GM18861 (cell line): Measurements from ENCODE around the gene ARHGEF19.
A peak's percentile ranks its signal among the peaks of the same experiment; 100 is the strongest.
"Not testable (repeated sequence)": the region's sequence is repeated elsewhere in the genome, so short reads cannot be mapped to it uniquely, and the experiment has no call there.

ENCODE experiments used
- ATAC-seq: cut with Tn5 transposase; IDR thresholded peaks from one replicate; pipeline ENCODE4 v1.9.1; 2021; ENCODE audit not compliant: unreplicated experiment

The ARHGEF19 gene

GRCh38 chr1:16222716-16223115 lies 10.3 kb upstream of the ARHGEF19 start:
- ATAC-seq, result not testable (repeated sequence)

- no peak for ATAC-seq
Measured at GRCh38 chr1:16221499-16221898, 9.0 kb upstream of the ARHGEF19 start.

- no peak for ATAC-seq
Measured at GRCh38 chr1:16219968-16220500, 7.6 kb upstream of the ARHGEF19 start.

GRCh38 chr1:16218674-16219071 lies 6.2 kb upstream of the ARHGEF19 start:
- ATAC-seq, result no peak

GRCh38 chr1:16218014-16218673 lies 5.7 kb upstream of the ARHGEF19 start:
- no peak for ATAC-seq

- peak; percentile 86 for ATAC-seq
Measured at GRCh38 chr1:16217061-16217785, 4.8 kb upstream of the ARHGEF19 start.

GRCh38 chr1:16215882-16216753 lies 3.7 kb upstream of the ARHGEF19 start:
- ATAC-seq, result no peak

- not testable (repeated sequence) for ATAC-seq
Measured at GRCh38 chr1:16215240-16215639, 2.8 kb upstream of the ARHGEF19 start.

GRCh38 chr1:16213544-16213943 lies 1.1 kb upstream of the ARHGEF19 start:
- not testable (repeated sequence) for ATAC-seq

GRCh38 chr1:16213013-16213412 lies 561 bp upstream of the ARHGEF19 start:
- no peak for ATAC-seq

- ATAC-seq, result no peak
Measured at GRCh38 chr1:16211824-16212223, 628 bp downstream of the ARHGEF19 start.

- ATAC-seq, result no peak
Measured at GRCh38 chr1:16210581-16210980, 1.9 kb downstream of the ARHGEF19 start.

GRCh38 chr1:16209847-16210407 lies 2.5 kb downstream of the ARHGEF19 start:
- ATAC-seq, result no peak

GRCh38 chr1:16209132-16209846 lies 3.2 kb downstream of the ARHGEF19 start:
- no peak for ATAC-seq

- ATAC-seq, result no peak
Measured at GRCh38 chr1:16208270-16208987, 4.0 kb downstream of the ARHGEF19 start.

GRCh38 chr1:16207318-16208269 lies 4.9 kb downstream of the ARHGEF19 start:
- no peak for ATAC-seq

GRCh38 chr1:16206547-16207317 lies 5.7 kb downstream of the ARHGEF19 start:
- ATAC-seq, result peak; percentile 69
